ENCODE measurements around the gene EPO.
A peak's percentile ranks its signal among the peaks of the same experiment; 100 is the strongest.

The EPO gene

GRCh38 chr7:100720279-100720670 lies at the start of gene EPO:
Gene EPO (plus strand): TSS chr7:100720468. CDS start chr7:100720981, 513 bp downstream.
- DNase-seq (ENCODE audit: low read depth) = no peak

- no peak for DNase-seq (ENCODE audit: low read depth)
These were observed 48.6 kb upstream of the EPO start for GRCh38 chr7:100671353-100672327.

- DNase-seq (ENCODE audit: low read depth) = peak; percentile 99
These were observed 46.8 kb upstream of the EPO start, which contains the start of gene GNB2 for GRCh38 chr7:100673302-100673941. Gene GNB2 (plus strand): TSS chr7:100673740. CDS start chr7:100676266, 2,526 bp downstream.

- DNase-seq (ENCODE audit: low read depth) = no peak
These were observed 46.3 kb upstream of the EPO start for GRCh38 chr7:100673942-100674410.

- DNase-seq (ENCODE audit: low read depth) = no peak
These were observed 45.7 kb upstream of the EPO start for GRCh38 chr7:100674411-100675104.

DNA sequence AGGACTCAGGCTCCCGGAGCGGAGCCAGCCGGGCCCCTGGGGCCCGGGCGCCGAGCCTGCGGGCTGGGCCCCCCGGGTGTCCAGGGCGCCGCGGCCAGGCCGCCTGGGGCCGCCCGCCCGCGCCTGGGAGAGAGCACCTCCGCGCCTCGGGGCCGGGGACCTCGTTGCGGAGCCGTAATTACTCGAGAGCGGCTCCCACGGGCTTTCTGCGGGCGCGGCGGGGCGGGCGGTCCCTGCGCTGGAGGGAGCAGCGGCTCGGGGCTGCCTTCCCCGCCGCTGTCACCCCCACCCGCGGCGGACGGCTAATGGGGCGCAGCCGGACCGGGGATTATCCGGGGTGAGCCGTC lies 45.2 kb upstream of the EPO start:
- DNase-seq (ENCODE audit: low read depth) = no peak

DNA sequence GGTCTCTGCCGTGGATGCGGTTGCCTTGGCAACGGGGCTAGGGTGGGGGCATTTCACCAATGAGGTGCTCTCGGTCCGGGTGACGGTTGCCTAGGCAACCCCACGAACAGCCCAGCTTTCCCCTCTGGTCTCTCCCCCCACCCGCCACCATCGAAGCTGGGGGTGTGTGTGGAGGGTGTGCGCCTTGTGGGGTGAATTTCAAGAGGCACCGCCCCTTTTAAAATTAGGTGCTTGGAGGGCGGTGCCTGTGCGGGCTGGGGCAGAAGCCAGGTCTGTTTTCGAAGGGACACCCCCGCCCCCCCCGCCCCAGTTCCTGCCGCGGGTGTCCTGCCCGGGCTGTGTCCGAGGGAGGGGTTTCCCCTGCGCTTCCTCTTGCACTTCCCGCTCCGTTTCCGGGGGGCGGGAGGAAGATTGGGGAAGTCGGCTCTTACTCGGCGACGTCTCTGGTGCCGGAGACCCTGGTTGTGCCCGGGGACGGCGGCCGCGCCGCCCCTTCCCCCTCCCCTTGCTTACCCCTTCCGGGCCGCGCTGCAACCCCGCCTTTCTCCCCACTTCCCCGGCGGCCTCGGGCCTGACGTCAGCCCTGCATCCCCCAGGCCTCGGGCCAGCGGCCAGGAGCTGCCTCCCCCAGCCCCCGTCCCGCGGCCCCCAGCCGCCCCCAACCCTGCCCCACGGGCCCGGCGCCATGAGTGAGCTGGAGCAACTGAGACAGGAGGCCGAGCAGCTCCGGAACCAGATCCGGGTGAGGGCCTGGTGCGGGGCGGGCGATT lies 44.5 kb upstream of the EPO start:
- peak; percentile 70 for DNase-seq (ENCODE audit: low read depth)

GRCh38 chr7:100676501-100677306 lies 43.6 kb upstream of the EPO start:
- no peak for DNase-seq (ENCODE audit: low read depth)

- DNase-seq (ENCODE audit: low read depth) = no peak
These were observed 42.7 kb upstream of the EPO start for GRCh38 chr7:100677308-100678267.

DNA sequence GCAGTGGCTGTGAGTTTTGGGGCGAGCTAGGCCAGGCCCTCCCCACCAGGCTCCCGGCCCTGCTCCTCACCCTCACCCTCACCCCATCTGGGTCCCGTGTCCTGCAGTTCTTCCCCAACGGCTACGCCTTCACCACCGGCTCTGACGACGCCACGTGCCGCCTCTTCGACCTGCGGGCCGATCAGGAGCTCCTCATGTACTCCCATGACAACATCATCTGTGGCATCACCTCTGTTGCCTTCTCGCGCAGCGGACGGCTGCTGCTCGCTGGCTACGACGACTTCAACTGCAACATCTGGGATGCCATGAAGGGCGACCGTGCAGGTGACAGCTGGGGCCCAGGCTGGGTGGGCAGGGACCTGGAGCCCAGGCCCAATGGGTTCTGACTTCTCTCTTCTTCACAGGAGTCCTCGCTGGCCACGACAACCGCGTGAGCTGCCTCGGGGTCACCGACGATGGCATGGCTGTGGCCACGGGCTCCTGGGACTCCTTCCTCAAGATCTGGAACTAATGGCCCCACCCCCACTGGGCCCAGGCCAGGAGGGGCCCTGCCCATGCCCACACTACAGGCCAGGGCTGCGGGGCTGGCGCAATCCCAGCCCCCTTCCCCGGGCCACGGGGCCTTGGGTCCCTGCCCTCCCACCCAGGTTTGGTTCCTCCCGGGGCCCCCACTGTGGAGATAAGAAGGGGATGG lies 41.8 kb upstream of the EPO start:
- DNase-seq (ENCODE audit: low read depth) = no peak

DNA sequence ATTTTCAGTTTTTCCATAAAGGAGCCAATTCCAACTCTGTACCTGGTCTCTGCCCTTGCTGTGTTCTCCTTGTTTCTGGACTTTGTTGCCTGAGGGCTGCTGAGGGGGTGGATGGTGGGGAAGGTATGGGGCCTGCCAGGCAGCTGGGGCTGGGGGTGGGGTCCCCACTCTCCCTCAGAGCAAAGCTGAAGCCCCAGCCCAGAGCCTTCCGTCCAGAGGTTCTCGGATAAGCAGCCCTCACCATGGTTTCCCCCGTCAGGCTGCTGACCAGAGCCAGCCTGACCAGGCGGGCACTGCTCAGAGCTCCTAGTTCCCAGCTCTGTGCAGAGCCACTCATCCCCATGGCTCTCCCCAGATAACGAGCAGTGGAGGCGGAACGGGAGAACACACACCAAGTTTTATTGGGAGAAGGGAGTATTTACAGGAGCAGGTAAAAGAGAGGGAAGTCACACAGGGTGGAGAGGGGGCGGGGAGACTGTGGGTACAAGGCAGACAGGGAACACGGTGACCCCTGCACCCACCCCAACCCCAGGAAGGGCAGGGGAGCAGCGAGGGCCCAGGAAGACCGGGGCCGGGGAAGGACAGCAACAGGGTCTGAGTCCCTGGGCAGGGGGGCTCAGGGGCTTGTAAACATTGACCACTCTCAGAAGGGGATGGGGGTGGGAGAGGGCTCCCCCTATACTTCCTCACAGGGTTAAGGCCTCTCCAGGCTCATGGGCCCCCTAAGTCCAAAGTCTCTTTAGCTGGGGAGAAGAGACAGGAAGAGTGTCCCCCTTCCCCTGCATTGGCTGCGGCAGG lies 40.9 kb upstream of the EPO start:
- DNase-seq (ENCODE audit: low read depth) = no peak

GRCh38 chr7:100679927-100680575 lies 40.2 kb upstream of the EPO start:
- no peak for DNase-seq (ENCODE audit: low read depth)

- DNase-seq (ENCODE audit: low read depth) = no peak
These were observed 39.5 kb upstream of the EPO start for GRCh38 chr7:100680576-100681271.

DNA sequence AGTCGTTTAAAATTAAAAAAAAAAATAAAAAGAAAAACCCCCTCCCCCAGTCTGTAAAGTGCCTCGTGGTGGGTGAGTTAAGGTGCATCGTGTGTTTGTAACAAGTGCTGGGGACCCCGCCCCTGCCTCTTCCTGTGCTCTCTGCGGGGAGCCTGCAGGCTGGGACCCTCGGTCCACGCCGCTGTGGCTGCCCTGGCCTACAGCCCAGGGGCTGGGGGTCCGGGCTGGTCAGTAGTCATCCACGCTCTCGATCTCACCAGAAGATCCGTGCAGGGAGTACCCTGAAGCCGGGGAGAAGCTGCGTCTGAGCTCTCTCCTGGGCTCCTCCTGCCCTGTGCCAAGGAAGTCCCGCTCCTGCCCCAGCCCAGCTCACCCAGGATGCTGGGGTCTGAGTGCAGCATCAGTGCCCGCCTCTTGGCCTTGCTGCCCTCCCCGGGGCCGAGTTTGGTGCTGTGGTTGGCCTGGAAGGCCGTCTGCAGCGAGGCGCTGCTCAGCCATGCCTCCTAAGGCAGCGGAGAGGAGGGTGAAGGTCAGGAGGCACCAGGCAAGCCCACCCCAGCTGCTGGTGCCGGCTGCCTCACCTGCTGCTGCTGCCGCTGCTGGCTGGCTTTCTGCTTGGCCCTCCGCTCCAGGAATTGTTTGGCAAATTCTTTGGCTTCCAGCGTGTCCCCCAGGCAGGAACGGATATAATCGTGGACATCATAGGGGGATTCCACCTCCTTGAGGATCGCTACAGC lies 38.6 kb upstream of the EPO start:
- no peak for DNase-seq (ENCODE audit: low read depth)

DNA sequence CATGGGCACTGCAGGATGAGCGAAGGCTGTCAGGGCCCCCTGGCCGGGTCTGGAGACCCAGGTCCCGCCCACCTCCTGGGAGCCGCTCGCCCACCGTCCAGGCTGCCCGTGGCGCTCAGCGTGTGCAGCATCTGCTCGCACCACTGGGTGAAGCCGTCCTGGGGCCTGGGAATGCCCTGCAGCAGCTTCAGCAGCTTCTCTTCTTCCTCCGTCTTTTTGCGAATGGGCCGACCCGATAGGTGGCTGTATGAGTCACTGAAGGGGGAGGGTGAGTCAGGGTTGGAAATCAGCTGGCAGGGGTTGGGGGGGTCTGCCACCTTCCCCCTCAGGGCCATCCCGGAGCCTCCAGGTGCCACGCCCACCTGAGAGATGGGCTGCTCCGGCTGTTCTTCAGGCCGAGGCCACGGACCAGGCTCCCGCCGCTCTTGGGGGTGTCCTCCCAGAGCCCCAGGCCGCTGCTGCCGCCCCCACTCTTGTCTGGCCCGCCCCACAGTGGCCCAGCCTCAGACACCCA lies 38.0 kb upstream of the EPO start:
- no peak for DNase-seq (ENCODE audit: low read depth)

- DNase-seq (ENCODE audit: low read depth) = no peak
These were observed 37.1 kb upstream of the EPO start for GRCh38 chr7:100682991-100683658.
